Activated T-helper 1 cell treated with anti-CD3 and anti-CD28 coated beads, Interleukin-12 subunit alpha, Interleukin-12 subunit beta, Interleukin-2, Interleukin-4 antibody, amounts not matched to agents 30 ng/mL and 10 ng/mL and 1 ng/mL, durations not matched to agents 14 hours and 24 hours and 36 hours (primary cell): ENCODE data around the gene GPC3. TPM values are rescaled to one million over a fixed set of nuclear protein-coding genes. Genes with fewer than 3 reads are reported as not detected.

ENCODE experiments used
- DNase-seq: peaks from one replicate; pipeline ENCODE4 v3.0.0; 2021; ENCODE audit warnings: low spot score
- H3K27ac Mint-ChIP-seq: one replicate; pipeline ENCODE4 v1.8.0; 2021; ENCODE audit warnings: mild to moderate bottlenecking, mixed read lengths
- H3K27me3 Mint-ChIP-seq: one replicate; pipeline ENCODE4 v1.8.0; 2022; ENCODE audit warnings: mild to moderate bottlenecking, moderate library complexity, mixed read lengths; ENCODE audit not compliant: insufficient read depth
- H3K36me3 Mint-ChIP-seq: one replicate; pipeline ENCODE4 v1.8.0; 2021; ENCODE audit warnings: low read depth, mixed read lengths
- H3K4me1 Mint-ChIP-seq: one replicate; pipeline ENCODE4 v1.8.0; 2021; ENCODE audit warnings: low read depth, mixed read lengths
- H3K4me3 Mint-ChIP-seq: one replicate; pipeline ENCODE4 v1.8.0; 2021; ENCODE audit warnings: mild to moderate bottlenecking, moderate library complexity, mixed read lengths
- H3K9me3 Mint-ChIP-seq: one replicate; pipeline ENCODE4 v1.8.0; 2021; ENCODE audit warnings: mixed read lengths
- intact Hi-C: fragments of 100-400 bp; cut with micrococcal nuclease; formaldehyde crosslinking; loops from one replicate; pipeline ENCODE4 v1.15.1; 2024
- total RNA-seq: library from RNA; stranded (reverse); gene quantifications from 2 replicates; pipeline ENCODE4 v1.2.3, GENCODE V29; 2022

The GPC3 gene
- total RNA-seq, 1 donor from 2014 or later: 0.39 TPM

DNA sequence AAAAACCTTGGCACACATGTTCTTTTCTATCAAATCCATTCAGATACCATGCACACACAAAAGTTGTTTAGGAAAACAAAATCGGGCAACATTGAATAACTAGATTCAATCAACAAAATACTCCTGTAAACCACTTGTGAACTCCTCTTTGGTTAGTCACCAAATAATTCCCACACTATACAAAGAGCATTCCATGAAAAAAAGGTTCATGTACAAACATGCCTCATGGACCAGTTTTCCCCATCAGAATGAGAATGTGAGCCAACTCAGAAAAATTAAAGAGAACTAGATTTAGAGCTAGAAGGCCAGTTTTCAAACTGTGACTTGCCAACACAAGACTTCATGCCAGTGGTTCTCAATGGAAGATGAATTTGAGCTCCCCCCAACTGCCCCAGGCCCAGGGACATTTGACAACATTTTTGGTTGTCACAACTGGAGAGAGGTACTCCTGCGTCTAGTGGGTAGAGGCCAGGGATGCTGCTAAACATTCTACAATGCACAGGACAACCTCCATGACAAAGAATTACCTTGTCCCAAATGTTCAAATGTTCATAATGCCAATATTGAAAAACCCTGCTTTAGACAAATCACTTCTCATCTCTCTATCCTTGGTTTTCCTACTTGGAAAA is 55.4 kb downstream of the GPC3 start:
- DNase-seq: no peak
- no peaks in the 10 kb centered on the region for H3K4me1 Mint-ChIP-seq
- peaks cover under 1% of the 10 kb centered on the region for H3K27me3 Mint-ChIP-seq
- H3K4me3 Mint-ChIP-seq: no peak overlapping the region
- H3K9me3 Mint-ChIP-seq: no peaks in the 10 kb centered on the region
- H3K36me3 Mint-ChIP-seq: no peaks in the 10 kb centered on the region
- intact Hi-C loops: no loop called here
- no peak overlapping the region for H3K27ac Mint-ChIP-seq

GRCh38 chrX:133928365-133928764 is 57.0 kb downstream of the GPC3 start:
- no peak overlapping the region for H3K4me3 Mint-ChIP-seq
- no peak for DNase-seq
- H3K4me1 Mint-ChIP-seq: peaks cover 1% of the 10 kb centered on the region
- no peaks in the 10 kb centered on the region for H3K9me3 Mint-ChIP-seq
- H3K27me3 Mint-ChIP-seq: peaks cover 6% of the 10 kb centered on the region
- no peak overlapping the region for H3K27ac Mint-ChIP-seq
- intact Hi-C loops: no loop called here
- H3K36me3 Mint-ChIP-seq: no peaks in the 10 kb centered on the region

- H3K27ac Mint-ChIP-seq: no peak overlapping the region
- no peaks in the 10 kb centered on the region for H3K9me3 Mint-ChIP-seq
- peaks cover 10% of the 10 kb centered on the region for H3K4me1 Mint-ChIP-seq
- intact Hi-C loops: no loop called here
- DNase-seq: no peak
- no peak overlapping the region for H3K4me3 Mint-ChIP-seq
- no peaks in the 10 kb centered on the region for H3K36me3 Mint-ChIP-seq
- peaks cover 6% of the 10 kb centered on the region for H3K27me3 Mint-ChIP-seq
These were observed 58.6 kb downstream of the GPC3 start for GRCh38 chrX:133926809-133927208.

- Mint-ChIP-seq H3K36me3 (no peaks in the 10 kb centered on the region), H3K27ac (no peak overlapping the region), H3K27me3 (peaks cover 7% of the 10 kb centered on the region), H3K4me1 (peaks cover 10% of the 10 kb centered on the region), H3K4me3 (no peak overlapping the region), H3K9me3 (no peaks in the 10 kb centered on the region)
- intact Hi-C loops: no loop called here
- DNase-seq: no peak
These were observed 59.3 kb downstream of the GPC3 start for GRCh38 chrX:133926099-133926498.

- peaks cover 7% of the 10 kb centered on the region for H3K27me3 Mint-ChIP-seq
- H3K4me1 Mint-ChIP-seq: peaks cover 10% of the 10 kb centered on the region
- H3K4me3 Mint-ChIP-seq: no peak overlapping the region
- no peaks in the 10 kb centered on the region for H3K9me3 Mint-ChIP-seq
- H3K27ac Mint-ChIP-seq: no peak overlapping the region
- DNase-seq: no peak
- H3K36me3 Mint-ChIP-seq: no peaks in the 10 kb centered on the region
- intact Hi-C loops: loop anchor here (5.0 kb wide), 3 partner anchors 63 to 263 kb away; partner anchors contain the start of gene GPC3
These were observed 60.8 kb downstream of the GPC3 start for GRCh38 chrX:133924548-133924947.

GRCh38 chrX:133923548-133923947 is 61.8 kb downstream of the GPC3 start:
- Mint-ChIP-seq H3K36me3 (no peaks in the 10 kb centered on the region), H3K27me3 (peaks cover 7% of the 10 kb centered on the region), H3K9me3 (no peaks in the 10 kb centered on the region), H3K27ac (no peak overlapping the region), H3K4me1 (peaks cover 10% of the 10 kb centered on the region), H3K4me3 (no peak overlapping the region)
- no peak for DNase-seq
- intact Hi-C loops: loop anchor here (2.0 to 5.0 kb wide), 4 partner anchors 64 to 264 kb away; partner anchors contain the start of gene GPC3

DNA sequence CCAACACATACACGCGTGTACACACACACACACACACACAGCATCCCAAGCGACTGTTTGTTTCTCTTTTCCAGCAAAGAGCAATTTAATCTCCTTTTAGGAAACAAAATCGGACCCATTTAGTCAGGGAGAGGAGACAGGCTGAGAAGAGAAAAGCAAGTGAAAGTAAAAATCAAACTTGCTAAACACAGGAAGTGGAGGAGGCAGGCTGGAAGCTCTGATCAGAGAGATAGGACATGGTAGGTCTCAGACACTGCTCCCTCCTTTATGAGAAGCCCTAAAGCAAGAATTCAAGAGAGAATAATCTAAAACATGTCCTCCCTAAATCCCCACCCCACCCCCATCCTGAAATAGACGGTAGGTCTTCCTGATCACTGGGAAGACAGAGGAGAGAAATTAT is 62.3 kb downstream of the GPC3 start:
- no peaks in the 10 kb centered on the region for H3K9me3 Mint-ChIP-seq
- DNase-seq: peak; percentile 0
- peak overlapping the region; percentile 56 for H3K4me3 Mint-ChIP-seq
- no peaks in the 10 kb centered on the region for H3K36me3 Mint-ChIP-seq
- intact Hi-C loops: loop anchor here (2.0 to 5.0 kb wide), 4 partner anchors 64 to 264 kb away; partner anchors contain the start of gene GPC3
- peak overlapping the region; percentile 40 for H3K27ac Mint-ChIP-seq
- peaks cover 10% of the 10 kb centered on the region for H3K4me1 Mint-ChIP-seq
- H3K27me3 Mint-ChIP-seq: peaks cover 7% of the 10 kb centered on the region

- H3K4me1 Mint-ChIP-seq: peaks cover 10% of the 10 kb centered on the region
- H3K4me3 Mint-ChIP-seq: no peak overlapping the region
- no peak overlapping the region for H3K27ac Mint-ChIP-seq
- no peaks in the 10 kb centered on the region for H3K36me3 Mint-ChIP-seq
- intact Hi-C loops: loop anchor here (2.0 to 5.0 kb wide), 4 partner anchors 65 to 265 kb away; partner anchors contain the start of gene GPC3
- H3K9me3 Mint-ChIP-seq: no peaks in the 10 kb centered on the region
- DNase-seq: no peak
- peaks cover 7% of the 10 kb centered on the region for H3K27me3 Mint-ChIP-seq
These were observed 63.0 kb downstream of the GPC3 start for GRCh38 chrX:133922390-133922771.

DNA sequence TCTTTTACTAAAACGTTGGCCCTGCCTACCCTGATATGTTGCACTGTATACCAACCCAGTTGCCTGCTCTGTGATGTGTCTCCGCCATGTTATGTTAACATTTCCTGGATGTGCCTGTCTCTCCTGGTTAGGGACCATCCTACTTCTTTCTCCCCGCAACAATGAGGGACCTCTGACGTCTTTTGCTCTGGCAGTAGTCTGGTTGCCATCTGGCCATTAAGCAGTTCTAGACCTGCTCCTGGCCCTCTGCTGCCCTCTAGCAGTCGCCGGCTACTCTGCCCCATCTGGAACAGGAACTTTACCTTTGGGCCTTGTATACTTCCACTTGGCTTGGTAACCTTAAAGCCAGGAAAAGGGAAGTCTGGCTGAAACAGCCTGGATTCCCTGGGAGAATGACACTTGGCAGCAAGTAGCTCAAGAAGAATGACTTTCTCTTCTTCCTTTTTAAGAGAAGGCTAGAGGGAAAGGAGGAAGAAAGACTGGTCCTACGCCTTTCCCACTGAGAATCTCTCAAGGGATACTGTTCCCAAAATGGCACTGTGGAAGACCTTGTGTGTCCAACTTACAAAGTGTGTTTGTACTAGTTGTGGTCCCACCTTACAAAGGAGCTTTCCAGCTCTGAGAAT is 63.5 kb downstream of the GPC3 start:
- Mint-ChIP-seq H3K36me3 (no peaks in the 10 kb centered on the region), H3K27ac (no peak overlapping the region), H3K9me3 (no peaks in the 10 kb centered on the region), H3K27me3 (peaks cover 7% of the 10 kb centered on the region), H3K4me1 (peaks cover 10% of the 10 kb centered on the region), H3K4me3 (no peak overlapping the region)
- intact Hi-C loops: loop anchor here (2.0 to 5.0 kb wide), 4 partner anchors 65 to 265 kb away; partner anchors contain the start of gene GPC3
- DNase-seq: peak; percentile 1

GRCh38 chrX:133921086-133921485 is 64.3 kb downstream of the GPC3 start:
- no peaks in the 10 kb centered on the region for H3K36me3 Mint-ChIP-seq
- H3K9me3 Mint-ChIP-seq: no peaks in the 10 kb centered on the region
- no peak overlapping the region for H3K27ac Mint-ChIP-seq
- DNase-seq: no peak
- no peak overlapping the region for H3K4me3 Mint-ChIP-seq
- H3K4me1 Mint-ChIP-seq: peaks cover 10% of the 10 kb centered on the region
- intact Hi-C loops: loop anchor here (5.0 kb wide), 3 partner anchors 66 to 266 kb away; partner anchors contain the start of gene GPC3
- peaks cover 7% of the 10 kb centered on the region for H3K27me3 Mint-ChIP-seq

GRCh38 chrX:133918361-133918771 is 67.0 kb downstream of the GPC3 start:
- no peak for DNase-seq
- H3K4me3 Mint-ChIP-seq: no peak overlapping the region
- no peaks in the 10 kb centered on the region for H3K9me3 Mint-ChIP-seq
- H3K4me1 Mint-ChIP-seq: peaks cover 9% of the 10 kb centered on the region
- peaks cover 2% of the 10 kb centered on the region for H3K27me3 Mint-ChIP-seq
- H3K27ac Mint-ChIP-seq: no peak overlapping the region
- intact Hi-C loops: no loop called here
- H3K36me3 Mint-ChIP-seq: no peaks in the 10 kb centered on the region

DNA sequence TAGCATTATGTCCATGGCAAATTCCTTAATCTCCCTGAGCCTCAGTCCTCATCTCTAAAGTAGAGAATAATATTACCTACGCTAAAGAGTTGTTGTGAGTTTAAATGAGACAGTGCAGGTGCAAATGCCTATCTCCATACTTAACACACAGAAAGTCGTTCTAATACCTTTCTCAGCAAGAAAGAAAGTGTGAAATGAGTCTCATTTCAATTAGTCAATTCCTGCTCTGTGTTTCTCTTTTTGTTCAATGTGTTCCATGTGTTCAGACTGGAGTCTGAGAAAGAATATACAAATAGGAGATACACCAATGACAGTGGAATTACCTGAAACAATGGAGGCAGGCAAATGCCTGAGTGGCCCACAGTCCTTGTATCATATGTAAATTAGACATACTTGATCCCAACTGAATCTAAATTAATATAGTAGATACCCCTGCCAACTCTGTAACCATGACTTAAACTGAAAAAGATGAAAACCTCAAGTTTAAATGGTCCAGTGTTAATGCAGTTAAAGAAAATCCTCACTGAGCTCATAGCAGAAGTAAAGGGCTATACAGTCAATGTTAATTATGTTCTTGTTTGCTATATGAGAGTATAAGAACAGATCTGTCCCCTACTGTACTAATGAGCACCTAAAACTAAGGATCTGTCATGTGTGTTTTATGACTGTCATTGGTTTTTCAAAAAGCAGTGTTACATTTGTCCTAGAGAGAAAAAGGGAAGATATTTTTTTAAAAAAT is 68.2 kb downstream of the GPC3 start:
- H3K27me3 Mint-ChIP-seq: peaks cover 2% of the 10 kb centered on the region
- no peak overlapping the region for H3K27ac Mint-ChIP-seq
- intact Hi-C loops: no loop called here
- no peak overlapping the region for H3K4me3 Mint-ChIP-seq
- no peak for DNase-seq
- no peaks in the 10 kb centered on the region for H3K9me3 Mint-ChIP-seq
- H3K4me1 Mint-ChIP-seq: no peaks in the 10 kb centered on the region
- no peaks in the 10 kb centered on the region for H3K36me3 Mint-ChIP-seq
